ENCODE results near the gene CCDC28A.
A peak's percentile ranks its signal among the peaks of the same experiment; 100 is the strongest.

CCDC28A gene

GRCh38 chr6:138815797-138816528 is 42.4 kb downstream of the CCDC28A start:
- peak; percentile 64 for DNase-seq (ENCODE audit: extremely low spot score)
- POLR2A ChIA-PET: interaction anchor here (1.0 kb wide), 1 partner anchor 43 kb away, joined by 3 read pairs; no protein-coding TSS in a partner anchor

GRCh38 chr6:138817799-138818198 is 44.2 kb downstream of the CCDC28A start:
- ChIA-PET CTCF (no interaction called here), POLR2A (no interaction called here)
- DNase-seq (ENCODE audit: extremely low spot score): no peak
- TF ChIP-seq LEF1 (IDR thresholded peaks at IDR 0.05; ENCODE audit: borderline replicate concordance) (no peak), SP1 (IDR thresholded peaks at IDR 0.05) (no peak), HDGF (IDR thresholded peaks at IDR 0.05; ENCODE audit: borderline replicate concordance) (no peak)

More at GRCh38 chr6:138815797-138816528, 42.4 kb downstream of the CCDC28A start:
- no peak for TF ChIP-seq FOXK2 (IDR thresholded peaks at IDR 0.05)
- TF ChIP-seq SUZ12 (IDR thresholded peaks at IDR 0.05): no peak
- TF ChIP-seq HDGF (IDR thresholded peaks at IDR 0.05; ENCODE audit: borderline replicate concordance): no peak
- no peak for TF ChIP-seq FOXM1 (IDR thresholded peaks at IDR 0.05; ENCODE audit: borderline replicate concordance)
- no peak for TF ChIP-seq L3MBTL2 (conservative IDR thresholded peaks at IDR 0.05)
- TF ChIP-seq ZNF384 (IDR thresholded peaks at IDR 0.05): no peak
- no peak for TF ChIP-seq ARNT (IDR thresholded peaks at IDR 0.05)
- no peak for TF ChIP-seq ELF4 (IDR thresholded peaks at IDR 0.05)
- no peak for TF ChIP-seq CTBP1 (IDR thresholded peaks at IDR 0.05; ENCODE audit: borderline replicate concordance)
- no peak for TF ChIP-seq TARDBP (IDR thresholded peaks at IDR 0.05)
- TF ChIP-seq NFRKB (IDR thresholded peaks at IDR 0.05): no peak
- TF ChIP-seq FOXA1 (IDR thresholded peaks at IDR 0.05): no peak
- no peak for TF ChIP-seq SP1 (IDR thresholded peaks at IDR 0.05)
- no peak for TF ChIP-seq LEF1 (IDR thresholded peaks at IDR 0.05; ENCODE audit: borderline replicate concordance)
- CTCF ChIA-PET: interaction anchor here (1.0 to 1.3 kb wide), 4 partner anchors 9 to 549 kb away, joined by 3 to 6 read pairs (median 4); no protein-coding TSS in a partner anchor

- POLR2A ChIA-PET: no interaction called here
- CTCF ChIA-PET: interaction anchor here (0.6 to 0.7 kb wide), 2 partner anchors 93 to 301 kb away, joined by 3 to 9 read pairs; no protein-coding TSS in a partner anchor
- DNase-seq (ENCODE audit: extremely low spot score): no peak
- no peak for TF ChIP-seq NFRKB (IDR thresholded peaks at IDR 0.05)
- TF ChIP-seq ELF4 (IDR thresholded peaks at IDR 0.05): no peak
Observed at GRCh38 chr6:138818496-138819194, 45.1 kb downstream of the CCDC28A start.

GRCh38 chr6:138821519-138821918 is 48.0 kb downstream of the CCDC28A start:
- no peak for DNase-seq (ENCODE audit: extremely low spot score)
- TF ChIP-seq CTBP1 (IDR thresholded peaks at IDR 0.05; ENCODE audit: borderline replicate concordance) (no peak), ARNT (IDR thresholded peaks at IDR 0.05) (no peak), LEF1 (IDR thresholded peaks at IDR 0.05; ENCODE audit: borderline replicate concordance) (no peak), SP1 (IDR thresholded peaks at IDR 0.05) (no peak), FOXA1 (IDR thresholded peaks at IDR 0.05) (no peak), SUZ12 (IDR thresholded peaks at IDR 0.05) (no peak), BHLHE40 (IDR thresholded peaks at IDR 0.05; ENCODE audit: borderline replicate concordance) (no peak), FOXM1 (IDR thresholded peaks at IDR 0.05; ENCODE audit: borderline replicate concordance) (no peak)
- CTCF ChIA-PET: interaction anchor here (1.3 kb wide), 1 partner anchor 543 kb away, joined by 3 read pairs; no protein-coding TSS in a partner anchor
- POLR2A ChIA-PET: no interaction called here

GRCh38 chr6:138824482-138825144 is 51.0 kb downstream of the CCDC28A start:
- ChIA-PET POLR2A (no interaction called here), CTCF (no interaction called here)
- DNase-seq (ENCODE audit: extremely low spot score): no peak
- no peak for TF ChIP-seq FOXA1 (IDR thresholded peaks at IDR 0.05)
- TF ChIP-seq L3MBTL2 (conservative IDR thresholded peaks at IDR 0.05): no peak
- no peak for TF ChIP-seq BHLHE40 (IDR thresholded peaks at IDR 0.05; ENCODE audit: borderline replicate concordance)
- no peak for TF ChIP-seq TARDBP (IDR thresholded peaks at IDR 0.05)
- TF ChIP-seq FOXM1 (IDR thresholded peaks at IDR 0.05; ENCODE audit: borderline replicate concordance): no peak

GRCh38 chr6:138830248-138830647 is 56.7 kb downstream of the CCDC28A start:
- POLR2A ChIA-PET: no interaction called here
- CTCF ChIA-PET: interaction anchor here (0.6 kb wide), 1 partner anchor 534 kb away, joined by 3 read pairs; no protein-coding TSS in a partner anchor
- no peak for DNase-seq (ENCODE audit: extremely low spot score)
- TF ChIP-seq FOXK2 (IDR thresholded peaks at IDR 0.05) (no peak), SP1 (IDR thresholded peaks at IDR 0.05) (no peak), LEF1 (IDR thresholded peaks at IDR 0.05; ENCODE audit: borderline replicate concordance) (no peak), FOXM1 (IDR thresholded peaks at IDR 0.05; ENCODE audit: borderline replicate concordance) (no peak), NFRKB (IDR thresholded peaks at IDR 0.05) (no peak), L3MBTL2 (conservative IDR thresholded peaks at IDR 0.05) (no peak)

GRCh38 chr6:138832182-138832581 is 58.6 kb downstream of the CCDC28A start:
- ChIA-PET POLR2A (no interaction called here), CTCF (no interaction called here)
- no peak for DNase-seq (ENCODE audit: extremely low spot score)
- no peak for TF ChIP-seq SUZ12 (IDR thresholded peaks at IDR 0.05)
- no peak for TF ChIP-seq FOXM1 (IDR thresholded peaks at IDR 0.05; ENCODE audit: borderline replicate concordance)
- TF ChIP-seq FOXK2 (IDR thresholded peaks at IDR 0.05): no peak
- TF ChIP-seq ELF4 (IDR thresholded peaks at IDR 0.05): no peak
- TF ChIP-seq SP1 (IDR thresholded peaks at IDR 0.05): no peak
- no peak for TF ChIP-seq HDGF (IDR thresholded peaks at IDR 0.05; ENCODE audit: borderline replicate concordance)
- no peak for TF ChIP-seq ZNF384 (IDR thresholded peaks at IDR 0.05)
- TF ChIP-seq PKNOX1 (IDR thresholded peaks at IDR 0.05): no peak
